ENCODE results near the gene ARHGDIB. TPM values are rescaled to one million over a fixed set of nuclear protein-coding genes. Genes with fewer than 3 reads are reported as not detected.
A peak's percentile ranks its signal among the peaks of the same experiment; 100 is the strongest.

Gene ARHGDIB
- total RNA-seq, 4 donors from 2014 or later = 17.1 to 290 (median 57.1) TPM

GRCh38 chr12:14991069-14991468 is 29.7 kb upstream of the ARHGDIB start:
- Histone ChIP-seq H3K4me3 (no peak overlapping the region), H3K27ac (no peak overlapping the region), H3K36me3 (no peaks in the 10 kb centered on the region), H3K27me3 (no peaks in the 10 kb centered on the region), H3K9me3 (no peaks in the 10 kb centered on the region), H3K4me1 (no peaks in the 10 kb centered on the region)
- DNase-seq = no peak
- no peak for TF ChIP-seq POLR2A (IDR thresholded peaks at IDR 0.05)
- no peak for TF ChIP-seq CTCF (IDR thresholded peaks at IDR 0.05)

- H3K9me3 ChIP-seq = no peaks in the 10 kb centered on the region
- H3K4me3 ChIP-seq = no peak overlapping the region
- no peaks in the 10 kb centered on the region for H3K4me1 ChIP-seq
- TF ChIP-seq POLR2A (IDR thresholded peaks at IDR 0.05) = no peak
- no peak for TF ChIP-seq CTCF (IDR thresholded peaks at IDR 0.05)
- peak in 1 of 3 donors; percentile 43 for DNase-seq
- no peaks in the 10 kb centered on the region for H3K27me3 ChIP-seq
- H3K36me3 ChIP-seq = no peaks in the 10 kb centered on the region
- H3K27ac ChIP-seq = peak overlapping the region in 1 of 4 donors; percentile 52
Measured at GRCh38 chr12:14989790-14990189, 28.4 kb upstream of the ARHGDIB start.

DNA sequence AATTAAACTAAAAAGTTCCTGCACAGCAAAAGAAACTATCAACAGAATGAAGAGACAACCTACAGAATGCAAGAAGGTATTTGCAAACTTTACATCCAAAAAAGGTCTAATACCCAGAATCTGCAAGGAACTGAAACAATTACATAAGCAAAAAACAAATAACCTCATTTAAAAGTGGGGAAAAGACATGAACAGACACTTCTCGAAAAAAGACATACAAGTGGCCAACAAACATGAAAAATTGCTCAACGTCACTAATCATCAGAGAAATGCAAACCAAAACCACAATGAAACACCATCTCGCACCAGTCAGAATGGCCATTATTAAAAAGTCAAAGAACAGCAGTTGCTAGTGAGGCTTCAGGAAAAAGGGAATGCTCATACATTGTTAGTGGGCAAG is 26.6 kb upstream of the ARHGDIB start:
- Histone ChIP-seq H3K4me3 (no peak overlapping the region), H3K27ac (no peak overlapping the region), H3K4me1 (no peaks in the 10 kb centered on the region), H3K27me3 (no peaks in the 10 kb centered on the region), H3K9me3 (no peaks in the 10 kb centered on the region), H3K36me3 (no peaks in the 10 kb centered on the region)
- no peak for TF ChIP-seq CTCF (IDR thresholded peaks at IDR 0.05)
- TF ChIP-seq POLR2A (IDR thresholded peaks at IDR 0.05) = no peak
- no peak for DNase-seq

- H3K36me3 ChIP-seq = no peaks in the 10 kb centered on the region
- H3K27me3 ChIP-seq = no peaks in the 10 kb centered on the region
- DNase-seq = no peak
- H3K4me3 ChIP-seq = no peak overlapping the region
- H3K27ac ChIP-seq = no peak overlapping the region
- no peaks in the 10 kb centered on the region for H3K9me3 ChIP-seq
- TF ChIP-seq POLR2A (IDR thresholded peaks at IDR 0.05) = no peak
- no peak for TF ChIP-seq CTCF (IDR thresholded peaks at IDR 0.05)
- H3K4me1 ChIP-seq = no peaks in the 10 kb centered on the region
Measured at GRCh38 chr12:14986449-14986848, 25.0 kb upstream of the ARHGDIB start.

DNA sequence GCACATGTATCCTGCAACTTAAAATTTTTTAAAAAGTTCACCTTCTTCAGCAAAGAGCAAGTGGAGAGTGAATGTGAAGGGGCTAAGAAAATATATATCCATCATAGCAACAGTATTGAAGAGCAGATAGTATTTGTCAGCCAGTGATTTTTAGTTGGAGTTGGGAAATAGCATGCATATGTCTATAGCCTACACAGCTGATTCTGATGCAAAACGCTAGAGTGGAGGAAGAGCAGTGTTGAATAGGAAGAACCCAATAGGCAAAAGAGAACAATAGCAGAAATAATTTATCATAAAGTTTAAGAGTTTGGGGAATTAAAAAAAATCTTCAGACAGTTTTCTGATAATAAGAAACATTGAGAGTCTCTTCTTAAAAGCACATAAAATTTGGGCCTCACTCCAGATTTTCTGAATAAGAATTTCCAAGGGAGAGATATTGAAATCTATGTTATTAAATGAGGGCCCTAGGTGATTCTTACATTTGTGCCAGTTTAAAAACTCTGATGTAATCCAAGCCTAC is 23.4 kb upstream of the ARHGDIB start:
- TF ChIP-seq POLR2A (IDR thresholded peaks at IDR 0.05) = no peak
- TF ChIP-seq CTCF (IDR thresholded peaks at IDR 0.05) = no peak
- Histone ChIP-seq H3K4me1 (no peaks in the 10 kb centered on the region), H3K9me3 (no peaks in the 10 kb centered on the region), H3K36me3 (no peaks in the 10 kb centered on the region), H3K27ac (no peak overlapping the region), H3K27me3 (no peaks in the 10 kb centered on the region), H3K4me3 (no peak overlapping the region)
- DNase-seq = no peak

DNA sequence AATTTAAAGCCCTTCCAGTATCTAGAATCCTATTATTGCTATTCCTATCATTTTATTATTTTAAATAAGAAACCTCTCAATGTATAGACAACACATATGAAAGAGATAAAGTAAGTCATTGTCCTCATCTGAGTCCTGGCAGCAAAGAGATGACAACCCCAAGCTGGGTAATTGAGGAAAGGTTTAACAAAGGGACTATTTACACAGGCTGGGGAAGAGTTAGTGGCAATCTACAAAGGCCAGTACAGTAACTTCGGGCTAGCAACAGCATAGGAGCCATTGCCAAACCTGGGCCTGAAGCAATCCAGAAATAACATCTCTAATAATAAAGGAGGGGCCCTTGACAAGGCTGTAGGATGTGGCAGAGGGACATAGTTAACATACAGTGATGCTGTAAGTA is 22.6 kb upstream of the ARHGDIB start:
- Histone ChIP-seq H3K4me3 (no peak overlapping the region), H3K4me1 (no peaks in the 10 kb centered on the region), H3K27ac (no peak overlapping the region), H3K27me3 (no peaks in the 10 kb centered on the region), H3K9me3 (no peaks in the 10 kb centered on the region), H3K36me3 (no peaks in the 10 kb centered on the region)
- no peak for TF ChIP-seq CTCF (IDR thresholded peaks at IDR 0.05)
- no peak for DNase-seq
